ENCODE measurements around the gene SHLD2. TPM values are rescaled to one million over a fixed set of nuclear protein-coding genes. Genes with fewer than 3 reads are reported as not detected.
"Not testable (repeated sequence)": the region's sequence is repeated elsewhere in the genome, so short reads cannot be mapped to it uniquely, and the experiment has no call there.

Gene SHLD2
- total RNA-seq, 1 donor from 2014 or later: 39.9 TPM

- peaks cover 12% of the 10 kb centered on the region for H3K36me3 Mint-ChIP-seq (ENCODE audit: low read depth)
- DNase-seq (ENCODE audit: low spot score); intact Hi-C loops (cut with micrococcal nuclease); H3K27me3 Mint-ChIP-seq (ENCODE audit: low read depth); H3K9me3 Mint-ChIP-seq; H3K27ac Mint-ChIP-seq; H3K4me1 Mint-ChIP-seq (ENCODE audit: low read depth); H3K4me3 Mint-ChIP-seq (ENCODE audit: low read depth): not testable (repeated sequence)
Measured at GRCh38 chr10:87170705-87171104, 75.7 kb downstream of the SHLD2 start.

GRCh38 chr10:87171670-87172069 is 76.7 kb downstream of the SHLD2 start:
- intact Hi-C loops (cut with micrococcal nuclease): not testable (repeated sequence)

GRCh38 chr10:87172178-87172577 is 77.2 kb downstream of the SHLD2 start:
- H3K9me3 Mint-ChIP-seq; H3K27me3 Mint-ChIP-seq (ENCODE audit: low read depth); intact Hi-C loops (cut with micrococcal nuclease); H3K4me3 Mint-ChIP-seq (ENCODE audit: low read depth); H3K4me1 Mint-ChIP-seq (ENCODE audit: low read depth); DNase-seq (ENCODE audit: low spot score); H3K36me3 Mint-ChIP-seq (ENCODE audit: low read depth); H3K27ac Mint-ChIP-seq: not testable (repeated sequence)

More at GRCh38 chr10:87171670-87172069, 76.7 kb downstream of the SHLD2 start:
- H3K4me3 Mint-ChIP-seq (ENCODE audit: low read depth); H3K9me3 Mint-ChIP-seq; DNase-seq (ENCODE audit: low spot score); H3K27me3 Mint-ChIP-seq (ENCODE audit: low read depth); H3K4me1 Mint-ChIP-seq (ENCODE audit: low read depth); H3K27ac Mint-ChIP-seq: not testable (repeated sequence)
- peaks cover 11% of the 10 kb centered on the region for H3K36me3 Mint-ChIP-seq (ENCODE audit: low read depth)

- H3K36me3 Mint-ChIP-seq (ENCODE audit: low read depth): peaks cover 15% of the 10 kb centered on the region
- H3K9me3 Mint-ChIP-seq; H3K27me3 Mint-ChIP-seq (ENCODE audit: low read depth); DNase-seq (ENCODE audit: low spot score); intact Hi-C loops (cut with micrococcal nuclease); H3K27ac Mint-ChIP-seq; H3K4me3 Mint-ChIP-seq (ENCODE audit: low read depth); H3K4me1 Mint-ChIP-seq (ENCODE audit: low read depth): not testable (repeated sequence)
Measured at GRCh38 chr10:87177587-87177986, 82.6 kb downstream of the SHLD2 start.

GRCh38 chr10:87184421-87184820 is 89.4 kb downstream of the SHLD2 start:
- H3K4me1 Mint-ChIP-seq (ENCODE audit: low read depth); H3K27me3 Mint-ChIP-seq (ENCODE audit: low read depth); H3K9me3 Mint-ChIP-seq; intact Hi-C loops (cut with micrococcal nuclease); H3K4me3 Mint-ChIP-seq (ENCODE audit: low read depth); DNase-seq (ENCODE audit: low spot score); H3K27ac Mint-ChIP-seq: not testable (repeated sequence)
- peaks cover 64% of the 10 kb centered on the region for H3K36me3 Mint-ChIP-seq (ENCODE audit: low read depth)

GRCh38 chr10:87186016-87186415 is 91.0 kb downstream of the SHLD2 start:
- H3K4me3 Mint-ChIP-seq (ENCODE audit: low read depth); intact Hi-C loops (cut with micrococcal nuclease); DNase-seq (ENCODE audit: low spot score); H3K27me3 Mint-ChIP-seq (ENCODE audit: low read depth); H3K4me1 Mint-ChIP-seq (ENCODE audit: low read depth); H3K9me3 Mint-ChIP-seq; H3K27ac Mint-ChIP-seq: not testable (repeated sequence)
- H3K36me3 Mint-ChIP-seq (ENCODE audit: low read depth): peaks cover 61% of the 10 kb centered on the region

- not testable (repeated sequence) for H3K27me3 Mint-ChIP-seq (ENCODE audit: low read depth)
Measured at GRCh38 chr10:87187573-87187972, 92.6 kb downstream of the SHLD2 start.

GRCh38 chr10:87191841-87192240 is 96.8 kb downstream of the SHLD2 start:
- H3K4me1 Mint-ChIP-seq (ENCODE audit: low read depth); DNase-seq (ENCODE audit: low spot score); H3K27me3 Mint-ChIP-seq (ENCODE audit: low read depth); H3K27ac Mint-ChIP-seq; H3K9me3 Mint-ChIP-seq; H3K4me3 Mint-ChIP-seq (ENCODE audit: low read depth); intact Hi-C loops (cut with micrococcal nuclease): not testable (repeated sequence)
- peaks cover 36% of the 10 kb centered on the region for H3K36me3 Mint-ChIP-seq (ENCODE audit: low read depth)

More at GRCh38 chr10:87187573-87187972, 92.6 kb downstream of the SHLD2 start:
- H3K36me3 Mint-ChIP-seq (ENCODE audit: low read depth): peaks cover 68% of the 10 kb centered on the region
- H3K27ac Mint-ChIP-seq; H3K4me3 Mint-ChIP-seq (ENCODE audit: low read depth); intact Hi-C loops (cut with micrococcal nuclease); DNase-seq (ENCODE audit: low spot score); H3K9me3 Mint-ChIP-seq; H3K4me1 Mint-ChIP-seq (ENCODE audit: low read depth): not testable (repeated sequence)

GRCh38 chr10:87200924-87201323 is 105.9 kb downstream of the SHLD2 start:
- intact Hi-C loops (cut with micrococcal nuclease); H3K36me3 Mint-ChIP-seq (ENCODE audit: low read depth); H3K27ac Mint-ChIP-seq; DNase-seq (ENCODE audit: low spot score); H3K9me3 Mint-ChIP-seq; H3K27me3 Mint-ChIP-seq (ENCODE audit: low read depth); H3K4me3 Mint-ChIP-seq (ENCODE audit: low read depth): not testable (repeated sequence)
- peaks cover 14% of the 10 kb centered on the region for H3K4me1 Mint-ChIP-seq (ENCODE audit: low read depth)

GRCh38 chr10:87204801-87205200 is 109.8 kb downstream of the SHLD2 start:
- intact Hi-C loops (cut with micrococcal nuclease); H3K27me3 Mint-ChIP-seq (ENCODE audit: low read depth); H3K36me3 Mint-ChIP-seq (ENCODE audit: low read depth); H3K9me3 Mint-ChIP-seq; H3K4me3 Mint-ChIP-seq (ENCODE audit: low read depth); H3K27ac Mint-ChIP-seq; DNase-seq (ENCODE audit: low spot score): not testable (repeated sequence)
- peaks cover 14% of the 10 kb centered on the region for H3K4me1 Mint-ChIP-seq (ENCODE audit: low read depth)

GRCh38 chr10:87206922-87207321 is 111.9 kb downstream of the SHLD2 start:
- H3K27ac Mint-ChIP-seq; DNase-seq (ENCODE audit: low spot score); H3K4me3 Mint-ChIP-seq (ENCODE audit: low read depth); H3K36me3 Mint-ChIP-seq (ENCODE audit: low read depth); intact Hi-C loops (cut with micrococcal nuclease); H3K27me3 Mint-ChIP-seq (ENCODE audit: low read depth); H3K9me3 Mint-ChIP-seq: not testable (repeated sequence)
- H3K4me1 Mint-ChIP-seq (ENCODE audit: low read depth): peaks cover 13% of the 10 kb centered on the region

- H3K9me3 Mint-ChIP-seq; H3K27me3 Mint-ChIP-seq (ENCODE audit: low read depth); DNase-seq (ENCODE audit: low spot score); H3K36me3 Mint-ChIP-seq (ENCODE audit: low read depth); intact Hi-C loops (cut with micrococcal nuclease); H3K4me3 Mint-ChIP-seq (ENCODE audit: low read depth); H3K4me1 Mint-ChIP-seq (ENCODE audit: low read depth); H3K27ac Mint-ChIP-seq: not testable (repeated sequence)
Measured at GRCh38 chr10:87210309-87210708, 115.3 kb downstream of the SHLD2 start.

GRCh38 chr10:87211848-87212247 is 116.8 kb downstream of the SHLD2 start:
- H3K27ac Mint-ChIP-seq; H3K4me3 Mint-ChIP-seq (ENCODE audit: low read depth); intact Hi-C loops (cut with micrococcal nuclease); H3K9me3 Mint-ChIP-seq; H3K36me3 Mint-ChIP-seq (ENCODE audit: low read depth); H3K27me3 Mint-ChIP-seq (ENCODE audit: low read depth); DNase-seq (ENCODE audit: low spot score); H3K4me1 Mint-ChIP-seq (ENCODE audit: low read depth): not testable (repeated sequence)

- H3K27me3 Mint-ChIP-seq (ENCODE audit: low read depth); H3K27ac Mint-ChIP-seq; H3K9me3 Mint-ChIP-seq; H3K4me1 Mint-ChIP-seq (ENCODE audit: low read depth); H3K4me3 Mint-ChIP-seq (ENCODE audit: low read depth); DNase-seq (ENCODE audit: low spot score); intact Hi-C loops (cut with micrococcal nuclease); H3K36me3 Mint-ChIP-seq (ENCODE audit: low read depth): not testable (repeated sequence)
Measured at GRCh38 chr10:87213150-87213765, 118.3 kb downstream of the SHLD2 start.
